Stimulated activated CD4-positive, alpha-beta T cell treated with anti-CD3 and anti-CD28 coated beads, Interleukin-1b, Interleukin-23, amount 100 ng/mL, for 1 hour (primary cell): ENCODE results near the gene HAL.
A peak's percentile ranks its signal among the peaks of the same experiment; 100 is the strongest.
"Not testable (repeated sequence)": the region's sequence is repeated elsewhere in the genome, so short reads cannot be mapped to it uniquely, and the experiment has no call there.

ENCODE experiments used
- DNase-seq, 2 donors: peaks; one replicate each; pipeline ENCODE4 v3.0.0-alpha.2; 2020; ENCODE audit warnings: low read depth in 2 of 2

The HAL gene

DNA sequence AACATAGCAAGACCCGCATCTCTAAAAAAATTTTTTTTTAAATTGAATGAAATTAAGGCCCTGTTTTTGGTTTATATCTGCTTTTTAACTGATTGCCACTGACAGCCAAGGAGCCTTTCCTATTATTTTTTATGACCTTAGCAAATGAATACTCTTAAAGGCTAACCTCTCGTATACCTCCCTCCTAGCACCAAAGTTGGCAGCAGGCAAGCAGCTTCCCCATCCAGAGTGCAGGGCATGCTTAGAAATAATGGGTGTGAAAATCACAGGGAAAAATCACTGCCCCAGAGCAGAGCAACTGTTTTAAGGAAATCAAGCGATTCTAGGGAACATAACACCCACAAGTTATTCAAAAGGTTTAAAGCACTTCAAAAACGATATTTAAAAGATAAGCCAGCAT lies 20.7 kb downstream of the HAL start:
- DNase-seq, result no peak

DNA sequence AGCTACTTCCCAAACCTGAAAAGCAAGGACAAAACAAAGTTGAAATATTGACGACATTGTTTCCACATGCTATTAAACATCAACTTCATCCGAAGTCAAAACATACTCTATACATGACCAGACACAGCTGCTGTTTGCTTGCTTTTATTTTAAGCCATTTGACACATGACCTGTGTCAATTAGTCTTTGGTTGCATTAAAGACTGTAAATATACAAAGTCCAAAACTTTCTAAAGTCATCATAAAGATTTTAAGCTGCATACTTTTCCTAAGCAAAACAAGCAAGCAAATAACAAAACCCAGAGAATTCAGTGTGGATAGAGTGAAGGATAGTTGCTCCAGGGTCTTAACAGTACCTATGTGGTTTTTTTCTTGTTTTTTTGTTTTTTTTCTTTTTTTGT lies 21.8 kb downstream of the HAL start:
- no peak for DNase-seq

DNA sequence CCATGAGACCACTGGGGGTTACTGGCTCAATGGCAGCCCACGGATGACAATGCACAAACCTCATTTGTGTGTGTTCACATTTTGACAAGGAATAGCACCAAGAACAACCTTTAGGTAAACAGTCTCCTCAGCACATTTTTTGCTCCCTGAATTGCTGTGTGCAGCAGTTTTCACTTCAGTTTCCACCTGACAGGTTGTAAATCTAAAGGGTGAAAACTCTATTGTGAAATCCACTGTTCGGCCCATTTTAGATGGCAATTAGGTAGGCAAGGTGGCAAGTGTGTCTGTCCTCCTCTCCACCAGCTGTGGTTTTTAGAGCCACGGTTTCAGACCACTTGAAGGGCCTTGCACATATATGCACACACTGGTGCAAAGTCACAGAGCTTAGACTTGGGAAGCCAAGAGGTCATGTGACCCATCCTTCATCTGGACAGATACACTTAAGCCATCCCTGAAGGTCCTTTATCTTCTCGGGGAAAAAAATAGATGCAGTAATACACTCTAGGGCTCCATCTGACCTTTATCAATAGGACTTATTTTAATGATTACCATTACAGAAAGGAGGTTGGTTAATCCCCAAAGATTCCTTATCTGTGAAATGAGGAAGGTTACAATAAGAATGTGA lies 23.2 kb downstream of the HAL start:
- DNase-seq, result no peak

DNA sequence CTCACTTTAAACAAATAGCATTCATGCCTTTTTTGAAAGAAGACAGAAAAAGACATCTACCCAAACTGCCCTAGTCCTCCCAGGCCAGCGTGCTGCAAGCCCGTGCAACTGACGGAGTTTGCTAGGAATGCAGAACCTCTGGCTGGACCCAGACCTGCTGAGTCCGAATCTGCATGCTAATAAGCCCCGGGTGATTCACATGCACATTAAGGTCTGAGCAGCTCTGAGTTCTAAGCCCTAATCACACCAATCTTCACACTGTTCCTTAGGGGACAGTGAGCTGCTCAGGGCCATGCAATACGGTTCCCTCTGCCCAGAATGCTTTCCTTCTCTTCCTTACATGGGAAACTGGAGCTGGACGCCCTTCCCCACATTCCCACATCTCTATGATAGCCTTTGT lies 25.2 kb downstream of the HAL start:
- no peak for DNase-seq

DNA sequence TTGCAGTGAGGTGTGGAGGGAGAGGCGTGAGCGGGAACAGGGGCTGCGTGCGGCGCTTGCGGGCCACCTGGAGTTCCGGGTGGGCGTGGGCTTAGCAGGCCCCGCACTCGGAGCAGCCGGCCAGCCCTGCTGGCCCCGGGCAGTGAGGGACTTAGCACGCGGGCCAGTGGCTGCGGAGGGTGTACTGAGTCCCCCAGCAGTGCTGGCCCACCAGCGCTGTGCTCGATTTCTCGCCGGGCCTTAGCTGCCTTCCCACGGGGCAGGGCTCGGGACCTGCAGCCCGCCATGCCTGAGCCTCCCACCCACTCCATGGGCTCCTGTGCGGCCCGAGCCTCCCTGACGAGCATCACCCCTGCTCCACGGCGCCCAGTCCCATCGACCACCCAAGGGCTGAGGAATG lies 27.0 kb downstream of the HAL start:
- DNase-seq, result not testable (repeated sequence)

DNA sequence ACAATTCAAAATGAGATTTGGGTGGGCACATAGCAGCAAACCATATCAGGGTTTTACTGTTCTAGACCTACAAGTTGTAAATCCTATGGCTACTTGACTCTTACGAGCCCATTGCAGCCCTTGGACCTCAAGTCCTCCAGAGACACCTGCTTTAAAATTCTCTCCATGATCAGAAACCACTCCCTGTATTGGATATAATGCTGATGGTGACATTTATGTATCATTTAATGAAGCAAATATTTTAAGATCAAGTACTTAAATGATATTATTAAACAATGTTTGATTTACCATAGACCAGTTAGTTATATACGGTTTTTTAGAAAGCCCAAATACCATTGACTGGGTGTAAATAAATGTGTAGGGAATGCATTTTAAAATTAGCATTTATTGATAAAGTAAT lies 28.8 kb downstream of the HAL start:
- no peak for DNase-seq

DNA sequence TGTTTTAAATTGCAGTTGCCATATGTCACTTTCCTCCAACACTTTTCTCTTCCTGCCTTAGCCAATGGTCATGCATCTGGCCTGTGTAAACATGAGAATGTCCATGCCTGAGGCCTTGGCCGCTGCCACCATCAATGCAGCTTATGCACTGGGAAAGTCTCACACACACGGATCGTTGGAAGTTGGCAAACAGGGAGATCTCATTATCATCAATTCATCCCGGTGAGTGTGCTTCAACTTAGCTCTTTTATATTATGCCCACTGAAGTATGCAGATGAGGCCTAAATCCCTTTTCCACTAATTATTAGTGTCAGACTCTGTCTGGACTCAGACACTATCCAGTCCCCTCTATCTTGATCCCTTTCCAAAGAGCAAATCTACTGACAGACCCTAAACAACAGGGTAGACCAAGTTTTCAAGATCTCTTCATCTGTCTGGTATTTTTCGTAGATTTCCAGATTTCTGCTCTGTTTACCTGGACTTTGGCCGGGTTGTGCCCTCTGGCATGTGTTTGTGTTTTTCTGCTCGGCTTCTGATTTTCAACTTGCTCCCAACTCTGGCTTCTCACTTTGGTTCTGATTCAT lies 29.8 kb downstream of the HAL start:
- no peak for DNase-seq

DNA sequence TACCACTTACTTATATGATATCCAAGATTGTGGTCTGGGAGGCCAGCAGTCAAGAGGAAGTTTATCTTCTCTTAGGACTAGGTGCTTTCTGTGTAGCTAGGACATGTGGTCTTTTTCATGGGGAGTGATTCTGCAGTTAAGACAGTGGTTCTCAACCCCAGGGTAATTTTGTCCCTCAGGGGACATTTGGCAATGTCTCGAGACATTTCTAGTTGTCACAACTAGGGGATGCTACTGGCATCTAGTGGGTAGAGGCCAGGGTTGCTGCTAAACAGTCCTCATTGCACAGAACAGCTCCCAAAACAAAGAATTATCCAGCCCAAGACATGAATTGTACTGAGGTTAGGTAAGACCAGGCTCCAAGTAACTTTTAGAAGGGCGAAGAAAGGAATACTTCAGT lies 33.0 kb downstream of the HAL start:
- no peak for DNase-seq

DNA sequence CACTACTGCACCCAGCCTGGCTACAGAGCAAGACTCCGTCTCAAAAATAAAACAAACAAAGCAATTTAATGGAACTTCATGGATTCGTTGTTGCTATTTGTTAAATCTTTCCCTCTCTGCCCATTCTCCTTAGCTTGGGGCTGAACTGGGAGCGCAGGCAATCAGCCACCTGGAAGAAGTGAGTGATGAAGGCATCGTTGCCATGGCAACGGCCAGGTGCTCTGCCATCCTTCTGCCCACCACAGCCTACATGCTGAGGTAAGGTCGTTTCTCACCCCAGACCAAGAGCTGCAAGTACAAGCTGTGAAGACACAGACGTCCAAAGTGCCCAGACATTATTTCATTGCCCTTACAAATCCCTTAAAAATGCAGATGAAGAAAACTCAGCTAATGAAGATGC lies 33.9 kb downstream of the HAL start:
- no peak for DNase-seq

DNA sequence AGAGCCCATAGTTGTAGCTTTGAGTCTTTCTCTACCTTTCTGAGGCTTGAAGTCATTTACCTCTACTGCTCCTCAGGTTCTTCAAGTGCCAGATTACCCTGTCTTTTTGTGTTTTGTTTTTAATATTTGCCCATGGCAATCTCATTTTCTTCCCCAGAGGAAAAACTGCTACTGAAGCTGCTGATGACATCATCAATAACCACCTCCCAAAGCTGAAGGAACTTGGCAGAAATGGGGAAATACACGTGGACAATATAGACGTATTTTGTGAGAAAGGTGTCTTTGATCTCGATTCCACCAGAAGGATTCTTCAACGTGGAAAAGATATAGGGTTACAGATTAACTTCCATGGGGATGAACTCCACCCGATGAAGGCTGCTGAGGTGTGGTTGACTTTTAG lies 35.9 kb downstream of the HAL start:
- DNase-seq, result no peak

DNA sequence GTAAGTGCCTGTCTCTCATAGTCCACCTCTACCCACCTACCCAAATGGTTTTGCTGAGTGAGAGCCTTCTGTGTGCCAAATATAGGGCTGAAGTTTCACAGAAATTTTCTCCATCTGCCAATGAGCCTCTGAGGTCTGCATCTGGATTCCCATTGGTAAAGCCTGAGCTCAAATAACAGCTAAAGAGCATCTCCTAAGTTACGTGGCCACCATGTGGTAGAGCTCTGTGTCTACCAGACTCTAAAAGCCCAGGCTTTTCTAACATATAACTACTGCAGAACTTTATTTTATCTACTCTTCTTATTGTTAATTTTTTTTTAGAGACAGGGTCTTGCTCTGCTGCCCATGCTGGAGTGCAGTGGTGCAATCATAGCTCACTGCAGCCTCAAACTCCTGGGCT lies 37.0 kb downstream of the HAL start:
- DNase-seq, result no peak

DNA sequence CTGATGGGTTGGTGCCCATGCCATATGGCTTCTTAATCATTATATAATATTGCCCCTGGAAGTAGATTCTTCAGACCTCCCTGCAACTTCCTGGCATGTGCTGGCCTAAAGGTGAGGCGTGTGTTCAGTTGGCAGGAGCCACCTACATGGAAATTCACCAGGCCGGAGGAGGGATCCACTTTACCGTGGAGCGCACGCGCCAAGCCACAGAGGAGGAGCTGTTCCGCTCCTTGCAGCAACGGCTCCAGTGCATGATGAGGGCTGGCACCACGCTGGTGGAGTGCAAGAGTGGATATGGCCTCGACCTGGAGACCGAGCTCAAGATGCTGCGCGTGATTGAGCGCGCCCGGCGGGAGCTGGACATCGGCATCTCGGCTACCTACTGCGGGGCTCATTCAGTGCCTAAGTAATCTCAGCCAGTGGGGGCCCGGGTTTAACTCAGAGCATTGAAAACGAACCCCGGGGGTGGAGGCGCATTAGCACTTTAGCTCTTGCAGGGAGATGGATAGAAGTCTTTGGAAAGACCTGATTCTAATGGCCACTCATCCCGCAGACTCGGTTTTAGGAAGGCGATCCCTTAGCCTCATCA lies 39.5 kb downstream of the HAL start:
- no peak for DNase-seq

DNA sequence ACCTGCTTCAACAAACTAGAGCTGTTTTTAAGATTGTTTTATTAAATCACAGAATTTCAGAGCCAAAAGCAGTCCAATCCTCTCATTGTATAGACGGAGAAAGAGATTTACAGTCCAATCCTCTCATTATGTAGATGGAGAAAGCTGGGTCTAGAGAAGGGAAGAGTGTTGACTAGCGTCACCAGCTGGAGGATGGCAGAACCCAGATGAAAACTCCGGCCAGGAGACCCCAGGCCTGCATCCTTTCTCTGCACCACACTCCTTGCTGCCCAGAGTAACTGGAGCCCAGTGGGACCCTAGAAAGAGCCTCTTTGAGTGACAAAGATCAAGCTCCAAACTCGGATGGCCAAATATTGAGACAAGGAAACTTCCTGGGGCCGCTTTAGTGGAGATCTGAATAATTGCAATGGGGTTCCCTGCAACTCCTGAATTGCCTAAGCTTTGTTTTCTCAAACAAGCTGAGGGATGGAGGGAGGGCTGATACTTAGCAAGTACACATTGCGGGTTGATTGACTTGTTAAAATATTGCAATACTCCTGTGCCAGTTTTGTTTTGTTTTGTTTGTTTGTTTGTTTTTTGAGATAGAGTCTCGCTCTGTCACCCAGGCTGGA lies 40.5 kb downstream of the HAL start:
- no peak for DNase-seq

DNA sequence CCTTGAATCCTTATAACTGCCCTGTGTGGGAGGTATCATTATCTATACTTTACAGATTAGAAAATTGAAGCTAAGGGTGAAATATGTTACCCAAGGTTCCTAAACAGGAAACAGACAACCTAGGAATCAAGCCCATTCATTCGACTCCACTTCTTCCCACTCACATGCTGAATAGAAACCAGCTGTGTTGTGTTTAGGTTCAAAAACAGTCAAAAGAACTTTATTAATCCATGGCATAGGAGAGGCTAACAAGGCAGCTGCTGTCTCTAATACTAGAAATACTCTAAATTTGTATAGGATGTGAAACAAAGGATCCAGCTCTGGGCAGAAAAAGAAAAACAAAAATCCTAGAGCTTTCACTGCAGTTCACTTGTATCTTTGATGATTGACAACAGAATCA lies 43.1 kb downstream of the HAL start:
- DNase-seq, result no peak

DNA sequence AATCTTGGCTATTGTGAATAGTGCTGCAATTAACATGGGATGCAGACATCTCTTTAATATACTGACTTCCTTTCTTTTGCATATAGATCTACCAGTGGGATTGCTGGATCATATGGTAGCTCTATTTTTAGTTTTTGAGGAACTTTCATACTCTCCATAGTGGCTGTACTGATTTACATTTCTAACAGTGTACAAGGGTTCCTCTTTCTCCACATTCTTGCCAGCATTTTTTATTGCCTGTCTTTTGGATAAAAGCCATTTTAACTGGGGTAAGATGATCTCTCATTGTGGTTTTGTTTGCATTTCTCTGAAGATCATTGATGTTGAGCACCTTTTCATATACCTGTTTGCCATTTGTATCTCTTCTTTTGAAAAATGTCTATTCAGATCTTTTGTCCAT lies 44.6 kb downstream of the HAL start:
- DNase-seq, result no peak

DNA sequence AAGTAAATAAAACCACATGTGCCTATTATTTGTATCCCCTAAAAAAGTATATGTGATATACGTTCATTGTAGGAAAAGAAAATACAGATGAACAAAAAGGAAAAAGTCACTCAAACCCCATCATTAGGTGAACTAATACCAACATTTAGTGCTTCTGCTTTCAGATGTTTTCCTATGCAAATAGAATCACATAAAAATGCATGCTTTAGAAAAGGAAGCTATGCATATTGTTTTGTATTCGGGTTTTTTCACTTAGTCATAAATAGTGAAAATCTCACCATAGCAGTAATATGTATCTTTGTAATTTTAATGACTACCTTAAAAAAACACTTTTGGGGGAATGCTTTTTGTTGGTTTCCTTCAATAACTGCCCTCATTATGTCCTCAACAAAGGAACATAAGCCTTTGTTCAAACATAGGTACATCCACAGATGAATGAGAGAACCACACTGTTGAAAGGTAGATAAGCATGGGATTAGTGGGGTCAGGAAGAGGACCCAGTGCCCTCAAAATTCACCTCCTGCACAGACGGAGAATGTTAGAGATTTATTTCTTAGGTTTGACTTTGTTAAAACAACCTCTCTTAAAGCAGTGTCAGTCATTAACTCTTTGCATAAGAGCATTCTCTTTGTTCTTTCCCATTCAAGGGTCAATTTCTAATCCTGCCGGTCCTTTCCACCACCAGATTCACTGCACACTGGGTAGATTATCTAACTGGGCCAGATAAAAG lies 46.5 kb downstream of the HAL start:
- DNase-seq, result no peak

DNA sequence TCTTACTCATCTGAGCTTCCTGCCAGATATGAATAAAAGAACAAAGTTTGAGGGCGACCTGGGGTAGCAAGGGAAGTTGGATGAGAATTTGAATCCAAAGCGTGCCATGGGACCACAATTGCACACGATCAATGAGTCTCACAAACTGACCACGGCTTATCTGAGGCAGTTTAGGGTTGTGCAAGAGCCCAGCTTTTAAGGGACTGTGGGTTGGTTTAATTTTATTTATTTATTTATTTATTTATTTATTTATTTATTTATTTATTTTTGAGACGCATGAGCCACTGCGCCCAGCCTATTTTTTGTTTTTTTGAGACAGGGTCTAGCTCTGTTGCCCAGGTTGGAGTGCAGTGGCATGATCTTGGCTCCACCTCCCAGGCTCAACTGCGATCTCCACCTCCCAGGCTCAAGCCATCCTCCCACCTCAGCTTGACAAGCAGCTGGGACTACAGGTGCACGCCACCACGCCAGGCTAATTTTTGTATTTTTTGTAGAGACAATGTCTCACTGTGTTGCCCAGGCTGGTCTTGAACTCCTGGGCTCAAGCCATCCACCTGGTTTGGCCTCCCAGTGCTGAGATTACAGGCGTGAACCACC lies 51.9 kb downstream of the HAL start:
- no peak for DNase-seq

DNA sequence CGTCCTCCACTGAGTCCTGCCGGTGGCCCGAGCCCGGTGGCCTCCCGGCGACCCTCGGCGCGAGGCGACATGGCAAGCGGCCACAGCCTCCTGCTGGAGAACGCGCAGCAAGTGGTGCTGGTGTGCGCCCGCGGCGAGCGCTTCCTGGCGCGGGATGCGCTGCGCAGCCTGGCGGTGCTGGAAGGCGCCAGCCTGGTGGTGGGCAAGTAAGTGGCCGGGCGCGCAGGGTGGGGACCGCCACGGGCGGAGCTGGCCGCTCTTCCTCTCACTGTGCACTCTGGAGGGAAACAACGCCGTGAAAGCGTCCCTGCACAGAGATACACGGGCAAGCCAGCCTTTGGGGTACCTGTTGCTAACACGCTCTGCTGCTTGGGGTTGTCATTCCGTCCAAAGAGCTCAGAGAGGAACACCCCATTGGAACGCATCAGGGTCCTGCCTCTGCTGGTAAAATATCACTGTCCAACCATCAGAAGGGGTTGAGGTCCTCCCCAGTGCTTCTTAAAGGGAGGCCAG lies 52.8 kb downstream of the HAL start, which contains the start of gene AMDHD1:
Gene AMDHD1, plus strand, starts transcription at position 2 of the 513 bp plus-strand sequence. Its CDS starts 68 bp downstream, at position 70.
- peak in 1 of 2 donors; percentile 34 for DNase-seq

DNA sequence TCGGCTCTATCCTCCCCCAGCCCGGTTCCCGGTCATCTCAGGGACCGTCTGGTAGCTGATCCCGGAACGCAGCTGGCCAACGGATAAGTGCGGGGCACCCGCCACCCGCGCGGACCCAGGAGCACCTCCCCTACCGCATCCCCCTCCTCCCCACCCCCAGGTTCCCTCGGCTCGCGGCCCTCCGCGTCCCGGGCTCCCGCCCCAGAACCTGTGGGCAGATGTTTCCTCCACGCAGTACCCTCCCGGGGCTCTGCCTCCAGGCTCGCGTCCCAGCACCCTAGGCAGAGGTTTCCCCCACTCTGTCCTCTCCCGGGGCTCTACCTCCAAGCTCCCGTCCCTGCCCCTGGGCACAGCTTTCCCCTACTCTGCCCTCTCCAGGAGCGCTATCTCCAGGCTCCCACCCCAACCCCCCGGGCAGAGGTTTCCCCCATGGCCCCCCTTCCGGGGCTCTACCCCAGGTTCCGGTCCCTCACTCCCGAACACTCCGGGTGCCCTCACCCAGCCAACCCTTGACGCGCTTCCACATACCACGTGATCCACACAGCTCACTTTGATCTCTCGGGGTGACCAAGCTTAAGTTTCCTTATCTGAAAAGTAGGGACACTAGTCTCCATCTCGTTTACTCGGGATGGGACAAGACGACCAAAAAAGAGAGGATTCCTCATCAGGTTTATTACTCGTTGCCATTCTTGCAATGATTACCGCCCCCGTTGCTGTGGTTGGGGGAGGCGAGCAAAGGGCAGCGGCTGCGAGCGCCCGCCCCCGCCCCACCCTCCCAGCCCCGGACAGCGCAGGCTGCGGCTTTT lies 53.4 kb downstream of the HAL start, which contains the start of gene CCDC38:
Gene CCDC38, minus strand, starts transcription at position 91 of the 806 bp plus-strand sequence. CDS start 6,105 bp downstream, outside the sequence.
- DNase-seq, result peak; percentile 57 to 58

DNA sequence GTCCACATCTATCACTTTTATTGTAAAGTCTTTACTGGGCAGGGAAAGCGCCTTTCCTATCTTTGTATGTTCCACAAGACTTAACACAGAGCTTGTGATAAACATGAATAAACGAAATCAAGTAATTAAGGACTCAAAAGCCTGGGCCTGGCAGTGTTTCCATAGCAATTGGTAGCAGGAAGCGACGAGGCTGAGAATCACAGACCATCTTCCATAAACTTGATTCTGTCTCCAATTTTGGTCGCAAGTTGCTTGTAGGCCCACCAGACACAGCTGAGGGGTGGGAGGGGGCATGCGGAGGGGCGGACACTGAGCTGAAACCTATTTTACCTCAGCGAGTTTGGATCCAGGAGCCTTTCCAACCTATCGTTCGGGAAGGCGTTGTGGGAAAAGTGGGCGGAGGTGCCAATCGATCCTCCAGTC lies 54.0 kb downstream of the HAL start:
- no peak for DNase-seq

DNA sequence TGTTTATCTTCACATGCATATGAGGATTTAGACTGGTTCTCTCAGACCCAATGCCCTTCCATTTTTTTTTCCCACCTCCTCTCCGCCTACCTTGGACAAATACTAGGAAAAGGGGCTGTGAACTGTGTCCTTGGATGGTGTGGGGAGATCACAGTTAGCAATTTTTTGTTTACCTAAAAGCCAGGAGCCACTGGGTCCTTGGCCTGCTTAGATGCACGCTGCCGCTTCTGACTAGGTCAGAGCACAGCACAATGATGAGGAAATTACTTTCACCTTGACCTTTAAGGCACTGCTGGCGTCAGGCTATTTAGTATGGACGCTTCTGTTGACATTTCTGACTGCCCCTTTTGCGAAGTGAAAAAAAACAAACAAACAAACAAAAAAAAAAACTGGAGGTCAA lies 55.6 kb downstream of the HAL start:
- no peak for DNase-seq
